TTC549 (cell line): ENCODE results near the gene CENPA.
"Not testable (repeated sequence)": the region's sequence is repeated elsewhere in the genome, so short reads cannot be mapped to it uniquely, and the experiment has no call there.

Experiments used
- FAIRE-seq: peaks from 2 replicates; lab custom pipeline; 2012; peaks lifted over from hg19 to GRCh38; lab: Jason Lieb, UNC

CENPA gene

DNA sequence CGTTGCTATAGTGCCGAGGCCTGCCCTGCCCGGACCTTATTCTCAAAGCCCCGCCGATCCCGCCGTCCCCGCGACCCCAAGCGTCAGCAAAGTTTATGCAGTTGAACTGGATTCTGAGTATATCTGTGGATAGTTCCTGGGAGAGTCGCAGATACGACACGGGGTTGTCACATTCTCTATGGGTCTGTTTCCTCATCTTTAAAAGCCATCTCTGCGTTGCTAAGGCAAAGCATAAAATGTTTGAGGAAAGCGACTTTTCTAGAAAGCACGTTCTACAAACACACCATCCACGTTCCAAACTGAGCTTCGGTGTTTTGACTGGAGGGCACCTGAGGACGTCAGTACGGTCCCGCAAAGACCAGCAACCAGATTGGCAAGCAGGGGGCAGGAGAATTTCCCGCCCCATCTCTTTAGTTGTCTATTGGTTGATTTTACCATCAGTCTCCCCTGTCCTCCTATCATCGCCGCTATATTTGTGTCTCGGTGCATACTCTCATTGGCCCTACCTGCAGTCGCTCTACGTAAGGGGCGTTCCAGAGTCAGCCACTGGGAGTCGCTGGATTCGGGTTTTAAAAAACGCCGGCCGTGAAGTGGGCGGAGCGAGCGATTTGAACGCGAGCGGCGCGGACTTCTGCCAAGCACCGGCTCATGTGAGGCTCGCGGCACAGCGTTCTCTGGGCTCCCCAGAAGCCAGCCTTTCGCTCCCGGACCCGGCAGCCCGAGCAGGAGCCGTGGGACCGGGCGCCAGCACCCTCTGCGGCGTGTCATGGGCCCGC lies at the start of gene CENPA:
CENPA (plus strand) TSS at position 626 of the 776 bp plus-strand sequence; CDS start at position 767, 141 bp downstream.
- FAIRE-seq: peak; percentile 98

DNA sequence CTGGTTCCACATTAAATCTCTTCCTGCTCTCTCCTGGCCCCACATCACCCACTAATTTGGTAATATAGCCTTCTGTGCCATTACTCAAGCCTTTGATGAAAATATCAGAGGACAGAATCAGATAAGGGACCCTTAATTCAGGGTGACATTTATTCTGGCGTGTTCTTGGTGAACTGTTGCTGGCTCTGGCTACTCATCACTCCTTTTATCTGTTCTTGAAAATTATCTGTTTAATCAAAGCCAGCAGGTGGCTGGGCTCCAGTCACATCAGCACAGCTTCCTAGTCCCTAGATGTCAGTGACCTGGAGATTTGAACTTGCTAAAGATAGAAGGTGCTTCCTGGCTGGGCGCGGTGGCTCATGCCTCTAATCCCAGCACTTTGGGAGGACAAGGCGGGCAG lies 48.6 kb upstream of the CENPA start:
- no peak for FAIRE-seq

DNA sequence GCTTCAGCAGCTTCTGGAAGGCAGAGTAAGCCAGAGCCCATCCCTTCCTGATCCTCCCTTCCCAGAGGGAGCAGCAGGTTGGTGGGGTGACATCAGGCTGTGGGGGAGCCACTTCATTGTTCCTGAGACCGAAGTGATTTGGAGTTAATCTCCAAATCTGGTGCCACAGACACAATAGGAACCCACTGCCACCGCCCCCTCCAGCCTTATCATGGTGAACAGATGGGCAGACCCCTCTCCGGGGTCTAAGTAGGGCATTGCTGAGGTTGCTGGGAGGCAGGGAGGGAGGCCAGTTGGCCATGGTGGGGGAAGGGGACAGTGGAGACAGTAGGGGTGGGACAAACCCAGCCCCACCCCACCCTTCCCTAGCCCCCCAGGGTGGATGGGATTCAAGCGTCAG lies 47.4 kb upstream of the CENPA start:
- FAIRE-seq: no peak

DNA sequence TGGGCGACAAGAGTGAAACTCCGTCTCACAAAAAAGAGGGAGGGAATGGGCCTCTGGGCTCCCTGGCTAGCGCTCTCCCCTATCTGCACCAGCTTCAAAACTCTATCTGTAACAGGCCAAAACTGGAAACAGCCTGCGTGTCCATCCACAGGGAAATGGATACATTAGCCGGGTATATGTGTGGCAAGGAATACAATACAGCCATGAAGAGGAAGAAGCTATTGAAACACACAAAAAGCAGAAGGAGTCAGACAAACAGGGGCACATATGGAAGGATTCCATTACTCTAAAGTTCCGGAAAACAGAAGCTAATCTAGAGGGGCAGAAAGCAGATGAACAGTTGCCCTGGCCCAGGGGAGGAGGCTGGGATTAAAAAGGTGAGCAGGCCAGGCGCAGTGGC lies 46.3 kb upstream of the CENPA start:
- FAIRE-seq: no peak

DNA sequence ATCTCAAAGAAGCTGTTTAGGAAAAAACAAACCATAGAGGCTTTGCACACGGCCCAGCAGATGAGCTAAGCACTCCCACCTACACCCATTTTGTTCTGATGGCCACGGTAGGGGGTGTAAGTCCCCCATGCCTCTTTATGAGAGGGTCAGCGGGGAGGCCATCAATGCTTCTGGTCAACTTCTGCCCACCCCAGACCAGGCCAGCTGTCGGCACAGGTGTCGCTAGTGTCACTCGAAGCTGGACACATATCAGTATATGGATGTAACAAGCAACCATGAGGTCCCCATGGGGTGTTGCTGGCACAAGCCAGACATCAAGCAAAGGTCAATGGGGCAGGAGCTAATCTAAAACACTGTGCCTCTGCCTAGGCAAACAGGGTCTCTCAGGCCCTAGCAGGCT lies 45.5 kb upstream of the CENPA start:
- FAIRE-seq: no peak

DNA sequence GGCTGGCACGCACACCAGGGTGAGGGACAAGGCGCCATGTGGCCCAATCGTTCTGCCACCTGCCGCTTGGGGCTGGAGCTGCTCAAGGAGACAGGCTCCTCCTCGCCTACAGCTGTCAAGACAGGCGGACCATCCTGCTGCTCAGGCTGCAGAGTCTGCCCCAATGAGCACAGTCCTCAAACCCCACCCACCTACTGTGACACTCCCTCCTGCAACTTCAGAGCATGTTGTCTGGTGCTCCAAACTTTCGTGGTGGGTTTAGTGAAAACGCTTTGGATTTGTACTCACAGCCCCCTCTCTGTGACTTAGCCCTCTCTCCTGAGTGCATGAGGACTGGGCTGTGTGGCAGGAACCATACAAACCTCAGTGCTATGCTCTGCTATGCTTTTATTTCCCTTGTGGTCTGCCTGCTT lies 45.0 kb upstream of the CENPA start:
- no peak for FAIRE-seq

DNA sequence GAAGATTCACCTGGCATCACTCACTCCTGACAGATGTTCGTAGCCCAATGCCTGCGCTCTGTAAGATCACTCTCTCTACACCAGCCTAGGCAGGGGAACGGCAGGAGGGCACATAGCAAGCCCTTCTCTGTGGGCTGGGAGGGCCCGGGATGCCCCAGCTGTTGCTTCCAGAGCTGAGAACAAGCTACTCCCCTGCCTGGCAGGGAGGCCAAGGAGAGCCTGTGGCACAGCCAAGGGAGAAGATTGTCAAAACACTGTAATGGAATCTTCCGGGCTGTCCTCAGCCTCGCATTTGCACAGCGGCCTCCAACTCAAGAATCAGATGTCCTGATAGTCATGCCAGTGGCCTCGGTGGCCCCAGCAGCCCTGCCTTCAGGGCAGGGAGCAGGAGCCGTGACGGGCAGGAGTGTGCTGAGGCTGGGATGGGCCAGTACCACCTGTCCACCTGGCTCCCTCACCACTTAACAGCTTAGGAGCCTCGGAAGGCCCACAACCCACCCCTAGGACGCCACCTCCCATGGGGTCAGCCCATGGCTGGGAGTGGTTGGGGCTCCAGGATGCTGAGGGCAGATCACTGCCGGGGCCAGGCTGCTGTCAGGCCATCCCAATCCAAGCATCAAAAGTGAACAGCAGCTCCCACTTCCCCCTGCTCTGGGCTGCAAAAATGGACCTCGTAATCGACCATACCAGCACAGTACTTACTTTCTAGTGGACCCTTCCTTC lies 43.6 kb upstream of the CENPA start:
- FAIRE-seq: no peak

DNA sequence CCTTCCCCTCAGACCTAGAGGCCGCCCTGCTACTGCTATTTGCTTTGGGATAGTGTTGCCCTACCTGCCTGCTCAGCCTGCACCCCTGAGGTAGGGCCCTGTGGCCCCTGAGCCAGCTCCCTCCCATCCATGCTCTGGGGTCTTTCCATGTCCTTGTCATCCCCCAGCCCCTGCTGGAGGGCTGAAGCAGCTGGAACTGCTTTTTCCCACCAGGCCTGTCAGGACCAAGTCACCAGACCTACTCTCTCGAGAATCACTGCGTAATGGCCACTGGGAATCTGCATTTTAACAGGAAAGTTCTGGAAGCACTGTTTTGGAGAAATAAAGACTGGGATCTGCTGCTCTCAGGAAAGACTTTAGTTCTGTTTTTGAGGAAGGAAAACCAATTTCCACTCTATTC lies 42.0 kb upstream of the CENPA start:
- FAIRE-seq: no peak

DNA sequence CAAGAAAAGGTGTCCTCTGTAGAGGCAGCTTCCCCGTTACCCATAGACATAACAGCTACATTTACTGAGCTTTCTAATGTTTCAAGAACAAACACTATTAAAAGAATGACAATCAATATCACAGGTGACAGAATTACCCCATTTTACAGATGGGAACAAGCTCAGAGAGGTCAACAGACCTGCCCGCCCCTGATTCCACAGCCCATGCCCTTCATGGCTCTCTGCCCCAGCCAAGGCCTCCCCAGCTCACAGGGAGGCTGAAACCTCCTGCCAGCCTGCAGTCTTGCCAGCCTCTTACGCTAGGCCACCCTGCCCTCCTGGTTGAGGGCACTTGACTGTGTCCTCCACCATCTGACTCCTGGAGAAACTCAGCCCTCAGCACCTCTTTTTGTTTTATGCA lies 40.9 kb upstream of the CENPA start:
- FAIRE-seq: no peak

DNA sequence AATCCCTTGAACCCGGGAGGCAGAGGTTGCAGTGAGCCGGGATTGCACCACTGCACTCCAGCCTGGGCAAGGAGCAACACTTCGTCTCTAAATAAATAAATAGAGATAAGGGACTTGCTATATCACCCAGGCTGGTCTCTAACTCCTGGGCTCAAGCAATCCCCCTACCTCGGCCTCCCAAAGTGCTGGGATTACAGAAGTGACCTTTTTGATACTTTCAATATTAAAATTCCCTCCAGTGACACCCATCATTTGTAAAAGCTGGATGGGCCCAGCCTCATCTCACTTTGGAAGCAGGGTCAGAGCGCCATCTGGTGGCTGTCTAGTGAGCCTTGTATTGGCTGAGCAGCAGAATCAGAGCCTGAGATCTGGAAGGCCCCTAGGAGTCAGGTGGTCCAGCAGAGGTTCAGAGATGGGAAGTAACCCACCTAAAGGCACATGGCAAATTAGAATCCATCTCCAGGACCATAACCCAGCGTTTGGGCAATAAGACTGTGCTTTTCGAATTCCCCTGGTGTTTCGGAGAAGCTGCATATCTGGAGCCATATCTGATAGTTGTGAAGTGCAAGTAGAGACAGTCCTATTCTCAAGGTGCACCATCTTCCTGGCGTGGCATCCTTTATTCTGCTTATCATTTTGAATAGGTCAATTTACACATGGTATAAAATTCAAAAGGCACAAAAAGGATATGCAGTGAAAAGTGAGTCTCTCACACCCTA lies 40.1 kb upstream of the CENPA start:
- no peak for FAIRE-seq

DNA sequence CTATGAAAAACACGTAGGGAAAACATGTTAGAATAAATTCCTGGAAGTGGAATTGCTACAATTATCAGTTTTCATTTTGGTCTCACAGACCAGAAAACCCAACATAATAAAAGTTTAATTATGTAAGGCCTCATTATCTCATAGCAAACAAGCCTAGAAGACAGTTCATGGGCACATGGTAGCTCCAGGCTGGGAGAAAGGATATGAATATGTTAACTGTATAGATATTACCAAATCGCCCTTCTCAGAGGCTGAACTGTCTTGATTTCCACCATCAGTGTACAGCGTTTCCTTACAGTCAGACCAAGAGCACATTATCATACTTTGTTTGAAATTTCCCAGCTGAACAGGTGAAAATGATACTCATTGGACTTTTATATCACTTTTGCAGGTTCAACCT lies 38.9 kb upstream of the CENPA start:
- FAIRE-seq: no peak

DNA sequence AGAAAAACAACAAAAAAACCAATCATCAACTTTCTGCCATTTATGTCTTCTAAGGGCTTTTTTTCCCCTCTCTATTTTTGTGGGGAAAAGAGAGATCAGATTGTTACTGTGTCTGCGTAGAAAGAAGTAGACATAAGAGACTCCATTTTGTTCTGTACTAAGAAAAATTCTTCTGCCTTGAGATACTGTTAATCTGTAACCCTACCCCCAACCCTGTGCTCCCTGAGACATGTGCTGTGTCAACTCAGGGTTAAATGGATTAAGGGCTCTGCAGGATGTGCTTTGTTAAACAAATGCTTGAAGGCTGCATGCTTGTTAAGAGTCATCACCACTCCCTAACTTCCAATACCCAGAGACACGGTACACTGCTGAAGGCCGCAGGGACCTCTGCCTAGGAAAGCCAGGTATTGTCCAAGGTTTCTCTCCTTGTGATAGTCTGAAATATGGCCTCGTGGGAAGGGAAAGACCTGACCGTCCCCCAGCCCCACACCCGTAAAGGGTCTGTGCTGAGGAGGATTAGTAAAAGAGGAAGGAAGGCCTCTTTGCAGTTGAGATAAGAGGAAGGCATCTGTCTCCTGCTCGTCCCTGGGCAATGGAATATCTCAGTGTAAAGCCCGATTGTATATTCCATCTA lies 36.0 kb upstream of the CENPA start:
- FAIRE-seq: not testable (repeated sequence)

DNA sequence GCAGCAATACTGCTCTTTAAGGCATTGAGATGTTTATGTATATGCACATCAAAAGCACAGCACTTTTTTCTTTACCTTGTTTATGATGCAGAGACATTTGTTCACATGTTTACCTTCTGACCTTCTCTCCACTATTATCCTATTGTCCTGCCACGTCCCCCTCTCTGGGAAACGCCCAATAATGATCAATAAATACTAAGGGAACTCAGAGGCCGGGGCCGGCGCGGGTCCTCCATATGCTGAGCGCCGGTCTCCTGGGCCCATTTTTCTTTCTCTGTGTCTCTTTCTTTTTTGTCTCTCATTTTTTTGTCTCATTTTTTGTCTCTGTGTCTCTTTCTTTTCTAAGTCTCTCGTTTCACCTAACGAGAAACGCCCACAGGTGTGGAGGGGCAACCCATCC lies 35.4 kb upstream of the CENPA start:
- not testable (repeated sequence) for FAIRE-seq

DNA sequence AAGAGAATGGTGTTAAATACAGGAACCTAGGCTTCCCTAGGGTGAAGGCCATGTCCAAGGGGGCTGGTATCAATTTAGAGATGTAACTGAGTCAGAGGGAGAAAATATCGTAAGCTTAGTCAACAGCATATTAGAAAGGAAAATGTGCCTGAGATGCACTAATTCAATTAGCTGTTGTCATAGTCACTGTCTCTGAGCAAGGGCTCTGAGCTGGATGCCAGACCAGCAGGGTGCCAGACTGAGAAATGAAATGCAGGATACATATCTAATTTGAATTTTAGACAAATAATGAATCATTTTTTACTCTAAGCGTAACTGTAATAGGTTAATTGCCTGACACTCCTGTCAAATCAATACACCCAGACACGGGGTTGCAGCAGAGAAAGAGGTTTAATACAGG lies 33.2 kb upstream of the CENPA start:
- no peak for FAIRE-seq

DNA sequence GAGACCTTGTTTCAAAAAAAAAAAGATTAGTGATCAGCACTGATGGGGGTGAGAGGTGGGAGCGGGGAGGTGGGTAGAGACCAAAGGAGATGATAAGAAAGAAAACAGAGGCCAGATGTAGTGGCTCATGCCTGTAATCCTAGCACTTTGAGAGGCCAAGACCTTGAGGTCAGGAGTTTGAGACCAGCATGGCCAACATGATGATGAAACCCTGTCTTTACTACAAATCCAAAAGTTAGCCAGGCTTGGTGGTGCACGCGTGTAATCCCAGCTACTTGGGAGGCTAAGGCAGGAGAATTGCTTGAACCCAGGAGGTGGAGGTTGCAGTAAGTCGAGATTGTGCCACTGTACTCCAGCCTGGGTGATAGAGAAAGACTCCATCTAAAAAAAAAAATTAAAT lies 31.3 kb upstream of the CENPA start:
- no peak for FAIRE-seq

DNA sequence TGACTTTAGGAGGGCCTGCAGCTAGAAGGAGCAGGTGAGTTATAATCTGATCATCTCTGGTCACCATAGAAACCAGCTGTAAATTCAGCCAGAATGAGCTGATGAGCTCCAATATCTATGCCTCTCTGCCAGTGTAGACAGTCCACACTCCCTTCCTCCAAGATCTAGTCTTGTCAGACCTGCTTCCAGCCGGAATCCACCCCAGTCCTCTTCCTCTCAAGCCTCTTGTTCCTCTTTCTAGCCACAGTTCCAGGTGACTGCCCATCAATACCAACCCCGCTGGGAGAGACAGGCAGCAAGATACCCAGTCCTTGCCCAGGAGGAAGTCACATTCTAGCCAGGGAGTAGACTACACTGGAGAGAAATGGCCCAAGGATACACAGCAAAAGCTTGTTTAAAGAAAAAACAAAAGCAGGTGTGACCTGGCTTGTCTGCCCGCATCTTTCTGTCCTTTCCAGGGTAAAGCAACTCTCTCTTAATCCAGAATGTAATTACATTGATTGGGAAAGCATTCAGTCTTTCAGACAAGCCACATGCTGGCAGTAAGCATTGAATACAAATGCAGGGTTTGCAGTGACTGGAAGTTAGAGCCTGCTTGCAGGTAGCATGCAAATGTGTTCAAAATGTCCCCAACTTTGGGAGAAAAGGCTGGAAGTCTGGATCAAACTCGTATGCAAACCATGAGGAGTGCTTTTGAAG lies 30.7 kb upstream of the CENPA start:
- no peak for FAIRE-seq

DNA sequence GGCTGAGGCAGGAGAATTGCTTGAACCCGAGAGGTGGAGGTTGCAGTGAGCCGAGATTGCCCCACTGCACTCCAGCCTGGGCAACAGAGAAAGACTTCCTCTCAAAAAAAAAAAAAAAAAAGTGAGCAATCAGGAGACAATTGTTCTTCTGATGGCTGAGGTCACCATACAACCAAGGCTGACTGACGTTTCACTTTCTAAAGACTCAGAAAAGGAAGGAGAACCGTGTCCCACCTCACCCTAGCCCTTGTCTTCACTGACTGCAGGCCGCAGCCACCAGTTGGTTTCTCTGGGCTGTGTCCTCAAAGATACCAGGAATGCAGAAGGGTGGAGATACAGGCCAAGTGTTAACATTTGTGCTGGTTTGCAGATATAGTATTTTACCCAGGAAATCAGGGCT lies 29.5 kb upstream of the CENPA start:
- no peak for FAIRE-seq

DNA sequence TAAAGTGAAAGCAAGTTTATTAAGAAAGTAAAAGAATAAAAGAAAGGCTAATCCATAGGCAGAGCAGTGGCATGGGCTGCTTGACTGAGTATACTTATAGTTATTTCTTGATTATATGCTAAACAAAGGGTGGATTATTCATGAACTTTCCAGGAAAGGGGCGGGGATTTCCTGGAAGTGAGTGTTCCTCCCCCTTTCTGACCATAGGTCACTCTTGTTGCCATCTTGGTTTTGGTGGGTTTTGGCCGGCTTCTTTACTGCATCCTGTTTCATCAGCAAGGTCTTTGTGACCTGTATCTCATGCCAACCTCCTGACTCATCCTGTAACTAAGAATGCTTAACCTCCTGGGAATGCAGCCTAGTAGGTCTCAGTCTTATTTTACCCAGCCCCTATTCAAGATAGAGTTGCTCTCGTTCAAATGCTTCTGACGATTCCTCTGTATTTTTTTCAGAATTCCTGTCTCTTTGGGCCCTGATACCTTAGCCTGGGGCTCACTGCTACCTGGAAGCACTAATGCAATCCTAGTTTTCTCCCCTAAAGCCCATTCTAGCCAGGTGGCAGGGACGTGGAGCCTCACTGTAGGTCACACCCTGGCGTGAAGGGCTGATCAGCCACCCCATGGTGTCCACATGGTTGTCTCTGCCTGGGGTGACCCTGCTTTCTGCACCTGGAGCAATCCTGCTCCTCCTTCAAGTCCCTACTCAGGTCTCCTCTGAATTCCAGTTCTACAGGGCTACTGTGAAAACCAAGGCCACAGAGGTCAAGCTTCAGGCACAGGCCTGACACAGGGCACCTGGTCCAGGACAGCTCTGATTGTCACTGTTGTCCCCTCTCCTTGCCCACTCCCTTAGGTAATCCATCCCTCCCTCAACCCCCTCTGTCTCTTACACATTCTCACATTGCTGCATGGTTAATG lies 27.7 kb upstream of the CENPA start:
- no peak for FAIRE-seq

DNA sequence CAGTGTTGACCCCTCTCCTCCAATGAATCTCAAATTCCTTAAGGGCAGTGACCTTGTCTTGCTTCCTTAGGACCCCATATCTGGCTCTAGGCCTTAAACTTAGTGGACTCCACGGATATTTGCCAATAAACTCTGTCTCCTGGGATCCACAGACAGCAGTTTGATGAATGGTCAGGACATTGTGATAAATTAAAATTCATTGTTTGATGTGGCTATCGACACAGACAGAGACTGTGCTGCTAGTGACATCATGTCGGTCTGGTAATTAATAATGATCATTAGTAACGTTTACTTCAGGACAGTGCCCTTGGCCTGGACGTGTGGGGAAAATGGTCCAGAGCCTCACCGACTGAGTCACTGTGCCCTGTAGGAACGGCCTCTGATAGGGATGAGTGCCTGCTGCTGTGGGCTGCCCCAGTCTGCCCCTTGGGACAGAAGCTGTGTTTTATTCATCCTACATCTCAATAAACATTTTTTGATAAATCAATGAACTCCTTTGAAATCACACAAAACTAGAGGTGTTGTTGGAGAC lies 27.0 kb upstream of the CENPA start:
- no peak for FAIRE-seq

DNA sequence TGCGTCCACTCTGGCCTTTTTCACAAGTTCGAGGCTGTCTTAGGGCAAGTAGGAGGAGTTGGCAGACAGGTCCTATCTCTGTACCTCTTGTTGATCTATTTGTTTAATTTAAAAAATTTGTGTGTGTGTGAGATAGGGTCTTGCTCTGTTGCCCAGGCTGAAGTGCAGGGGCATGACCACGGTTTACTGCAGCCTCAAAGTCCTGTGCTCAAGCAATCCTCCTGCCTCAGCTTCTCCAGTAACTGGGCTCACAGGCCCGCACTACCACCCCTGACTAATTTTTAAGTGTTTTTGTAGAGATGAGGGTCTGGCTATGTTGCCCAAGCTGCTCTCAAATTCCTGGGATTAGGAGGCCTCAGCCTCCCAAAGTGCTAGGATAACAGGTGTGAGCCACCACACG lies 26.0 kb upstream of the CENPA start:
- FAIRE-seq: no peak

DNA sequence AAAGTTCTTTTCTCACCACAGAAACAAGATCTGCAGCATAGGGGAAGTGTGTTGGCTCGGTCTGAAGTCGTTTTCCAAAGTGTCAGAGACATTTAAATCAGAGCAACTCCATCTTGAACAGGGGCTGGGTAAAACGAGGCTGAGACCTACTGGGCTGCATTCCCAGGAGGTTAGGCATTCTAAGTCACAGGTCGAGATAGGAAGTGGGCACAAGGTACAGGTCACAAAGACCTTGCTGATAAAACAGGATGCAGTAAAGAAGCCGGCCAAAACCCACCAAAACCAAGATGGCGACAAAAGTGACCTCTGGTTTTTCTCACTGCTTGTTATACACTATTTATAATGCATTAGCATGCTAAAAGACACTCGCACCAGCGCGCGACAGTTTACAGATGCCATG lies 24.9 kb upstream of the CENPA start:
- not testable (repeated sequence) for FAIRE-seq
